NCI-H446 (cell line): ENCODE data around the gene SLC39A9.
A peak's percentile ranks its signal among the peaks of the same experiment; 100 is the strongest.
"Not testable (repeated sequence)": the region's sequence is repeated elsewhere in the genome, so short reads cannot be mapped to it uniquely, and the experiment has no call there.

Experiments
- DNase-seq, 2 experiments: peaks; one replicate each; lab custom pipeline; 2025; lab: John Stamatoyannopoulos, UW

The SLC39A9 gene

DNA sequence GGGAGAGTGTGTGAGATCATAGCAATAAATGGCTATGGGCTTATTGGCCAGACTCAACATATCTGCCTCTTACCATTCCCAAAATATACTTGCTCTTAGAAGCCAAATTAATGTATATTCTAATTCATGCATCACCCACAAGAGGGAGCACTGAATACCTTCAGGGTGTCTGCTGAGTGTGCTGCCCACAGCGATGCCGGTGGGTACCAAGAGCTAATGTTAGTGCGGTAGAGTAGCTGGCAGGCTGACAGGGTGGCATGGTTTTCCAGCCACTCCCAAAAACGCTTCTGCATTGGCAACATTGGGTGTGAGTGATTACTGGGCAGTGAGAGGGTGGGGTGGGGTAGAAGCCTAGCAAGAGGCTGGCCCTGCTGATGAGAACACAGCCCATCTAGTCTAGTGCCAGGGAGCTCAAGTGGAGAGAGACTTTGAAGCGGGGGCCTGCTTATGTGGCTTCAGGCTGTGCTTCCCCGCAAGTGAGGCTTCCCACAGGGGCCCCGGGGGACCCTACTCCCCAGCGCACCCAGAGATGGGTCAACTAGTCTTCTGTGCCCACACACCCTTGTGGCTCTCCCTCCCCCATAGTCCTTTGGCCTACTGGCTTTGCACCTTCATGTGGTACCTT lies 76.8 kb downstream of the SLC39A9 start:
- peak; percentile 15 to 65 for DNase-seq

DNA sequence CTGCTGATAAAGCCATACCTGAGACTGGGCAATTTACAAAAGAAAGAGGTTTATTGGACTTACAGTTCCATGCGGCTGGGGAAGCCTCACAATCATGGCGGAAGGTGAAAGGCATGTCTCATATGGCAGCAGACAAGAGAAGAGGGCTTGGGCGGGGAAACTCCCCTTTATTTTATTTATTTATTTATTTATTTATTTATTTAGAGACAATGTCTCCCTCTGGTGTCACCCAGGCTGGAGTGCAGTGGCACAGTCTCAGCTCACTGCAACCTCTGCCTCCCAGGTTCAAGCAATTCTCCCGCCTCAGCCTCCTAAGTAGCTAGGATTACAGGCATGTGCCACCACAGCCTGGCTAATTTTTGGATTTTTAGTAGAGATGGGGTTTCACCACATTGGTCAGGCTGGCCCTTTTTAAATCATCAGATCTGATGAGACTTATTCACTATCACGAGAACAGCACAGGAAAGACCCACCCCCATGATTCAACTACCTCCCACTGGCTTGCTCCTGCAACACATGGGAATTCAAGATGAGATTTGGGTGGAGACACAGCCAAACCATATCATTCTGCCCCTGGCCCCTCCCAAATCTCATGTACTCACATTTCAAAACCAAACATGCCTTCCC lies 78.4 kb downstream of the SLC39A9 start:
- DNase-seq = not testable (repeated sequence)

- DNase-seq = not testable (repeated sequence)
These were observed 79.6 kb downstream of the SLC39A9 start for GRCh38 chr14:69478055-69478454.

- DNase-seq = no peak
These were observed 81.2 kb downstream of the SLC39A9 start for GRCh38 chr14:69479696-69480095.

- DNase-seq = no peak
These were observed 81.6 kb downstream of the SLC39A9 start for GRCh38 chr14:69480136-69480535.

DNA sequence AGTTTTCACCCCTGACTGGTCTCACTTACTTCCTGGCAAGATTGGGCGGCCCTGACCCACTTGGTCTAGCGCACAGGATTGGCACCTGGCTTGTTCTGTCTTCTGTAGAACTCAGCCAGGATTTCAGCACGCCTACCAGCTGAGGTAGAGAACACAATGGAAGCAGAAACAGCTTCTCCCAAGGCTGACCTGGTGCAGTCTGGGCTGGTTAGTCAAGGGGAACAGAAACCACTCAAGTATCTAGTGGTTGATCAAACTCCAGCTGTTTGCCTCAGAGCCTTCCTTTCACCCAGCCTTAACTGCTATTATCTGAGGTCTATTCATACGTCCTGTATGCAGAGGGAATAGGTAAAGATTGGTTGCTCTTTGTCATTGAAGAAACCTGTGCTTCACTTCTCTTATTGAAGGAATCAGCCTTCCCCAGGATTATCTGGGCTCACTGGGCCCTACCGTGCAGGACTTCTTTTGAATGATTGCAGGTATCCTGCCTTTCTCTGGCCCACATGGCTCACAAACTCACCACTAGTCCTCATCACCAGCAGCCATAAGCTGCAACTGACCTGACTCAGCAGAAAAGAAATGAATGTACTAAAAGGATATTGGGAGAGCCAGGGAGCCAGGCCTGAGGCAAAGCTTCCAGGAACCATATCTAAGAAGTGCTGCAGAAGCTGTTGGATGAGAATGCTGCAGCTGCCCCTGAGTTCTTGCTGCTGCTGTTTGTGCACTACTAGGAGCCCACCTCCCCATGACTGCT lies 83.5 kb downstream of the SLC39A9 start:
- DNase-seq = no peak

GRCh38 chr14:69483765-69484443 lies 85.4 kb downstream of the SLC39A9 start:
- peak; percentile 1 to 13 for DNase-seq

GRCh38 chr14:69484444-69485314 lies 86.2 kb downstream of the SLC39A9 start, which contains the start of gene PLEKHD1:
Gene PLEKHD1 (plus strand): TSS chr14:69484728. CDS start chr14:69484966, 238 bp downstream.
- DNase-seq = no peak

- DNase-seq = no peak
These were observed 86.8 kb downstream of the SLC39A9 start for GRCh38 chr14:69485315-69485660.

- DNase-seq = no peak
These were observed 87.2 kb downstream of the SLC39A9 start for GRCh38 chr14:69485701-69486100.

- no peak for DNase-seq
These were observed 88.7 kb downstream of the SLC39A9 start for GRCh38 chr14:69487226-69487625.

- no peak for DNase-seq
These were observed 89.3 kb downstream of the SLC39A9 start for GRCh38 chr14:69487771-69488170.

DNA sequence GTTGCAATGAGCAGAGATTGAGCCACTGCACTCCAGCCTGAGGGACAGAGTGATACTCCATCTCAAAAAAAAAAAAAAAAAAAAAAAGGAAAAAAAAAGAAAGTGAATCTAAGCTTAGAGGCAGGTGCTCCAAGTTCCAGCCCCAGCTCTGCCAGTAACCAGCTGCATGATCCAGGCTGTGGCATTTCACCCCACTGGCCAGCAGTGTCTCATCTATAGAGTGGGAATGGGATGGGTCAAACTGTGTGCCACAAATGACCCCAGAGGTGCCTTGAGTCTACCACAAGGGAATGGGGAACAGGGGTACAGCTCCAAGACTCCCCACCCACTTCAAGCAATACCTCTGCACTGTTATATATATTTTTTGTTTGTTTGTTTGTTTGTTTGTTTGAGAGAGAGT lies 91.0 kb downstream of the SLC39A9 start:
- DNase-seq = no peak

- no peak for DNase-seq
These were observed 91.9 kb downstream of the SLC39A9 start for GRCh38 chr14:69490219-69490918.

DNA sequence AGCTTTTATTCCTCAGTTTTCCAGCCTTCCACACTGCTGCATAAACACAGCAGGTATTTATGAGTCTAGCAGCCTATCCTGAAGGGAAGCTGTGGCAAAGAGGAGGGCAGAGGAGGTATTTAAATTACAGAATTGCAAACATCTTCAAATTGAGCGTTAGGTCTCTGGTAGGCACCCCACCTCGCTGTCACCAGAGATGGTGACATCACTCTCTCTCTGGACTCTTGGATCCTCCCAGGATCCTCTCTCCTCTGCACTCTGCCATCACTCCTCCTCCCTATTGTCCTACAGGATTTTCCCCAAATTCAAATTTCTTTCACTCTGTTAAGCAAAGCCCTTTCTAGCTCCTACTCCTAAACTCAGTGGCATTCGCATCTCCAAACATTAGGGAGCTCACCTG lies 92.7 kb downstream of the SLC39A9 start:
- DNase-seq = no peak

DNA sequence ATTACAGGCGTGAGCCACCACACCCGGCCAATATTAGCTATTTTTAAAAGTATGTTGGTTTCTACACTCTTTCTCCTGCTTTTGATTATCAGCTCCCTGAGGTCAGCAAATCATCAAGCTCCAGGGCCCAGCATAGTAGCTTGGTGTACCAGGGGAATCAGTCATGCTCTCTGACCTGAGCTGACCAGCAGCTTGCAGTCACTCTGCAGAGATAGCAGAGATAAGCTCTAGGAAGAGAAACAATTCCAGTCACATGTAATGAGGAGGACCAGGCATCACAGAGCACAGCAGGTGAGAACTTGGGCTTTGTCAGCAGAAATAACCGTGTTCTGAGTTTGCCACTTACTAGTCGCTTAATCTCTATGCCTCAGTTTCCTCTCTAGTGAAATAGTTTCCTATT lies 94.5 kb downstream of the SLC39A9 start:
- no peak for DNase-seq

- peak; percentile 0 to 34 for DNase-seq
These were observed 95.3 kb downstream of the SLC39A9 start for GRCh38 chr14:69493791-69494190.

DNA sequence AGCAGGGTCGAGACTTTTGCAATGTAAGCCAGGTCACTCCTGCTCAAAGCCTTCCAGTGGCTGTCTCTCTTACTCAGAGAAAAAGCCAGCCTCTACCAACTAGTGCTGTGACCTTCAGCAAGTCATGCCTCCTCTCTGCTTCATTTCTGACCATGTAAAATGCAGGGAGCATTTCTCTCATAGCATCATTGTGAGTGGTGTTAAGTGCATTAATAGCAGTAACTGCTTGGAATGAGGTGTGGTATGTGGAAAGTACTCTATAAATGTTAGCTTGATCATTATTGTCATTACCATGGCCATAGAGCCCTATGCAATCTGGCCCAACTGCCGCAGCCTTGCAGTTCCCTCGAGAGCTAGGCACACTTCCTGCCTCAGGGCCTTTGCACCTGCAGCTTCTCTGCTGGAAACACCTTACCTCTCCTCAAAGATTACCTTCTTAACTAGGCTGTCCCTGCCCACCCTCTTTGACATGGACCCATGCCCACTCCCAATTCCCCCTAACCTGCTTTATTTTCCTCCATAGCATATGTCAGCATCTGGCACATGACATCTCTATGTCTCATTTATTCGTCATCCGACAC lies 96.9 kb downstream of the SLC39A9 start:
- DNase-seq = no peak

GRCh38 chr14:69497866-69498265 lies 99.4 kb downstream of the SLC39A9 start:
- DNase-seq = not testable (repeated sequence)

GRCh38 chr14:69498286-69498685 lies 99.8 kb downstream of the SLC39A9 start:
- DNase-seq = not testable (repeated sequence)

DNA sequence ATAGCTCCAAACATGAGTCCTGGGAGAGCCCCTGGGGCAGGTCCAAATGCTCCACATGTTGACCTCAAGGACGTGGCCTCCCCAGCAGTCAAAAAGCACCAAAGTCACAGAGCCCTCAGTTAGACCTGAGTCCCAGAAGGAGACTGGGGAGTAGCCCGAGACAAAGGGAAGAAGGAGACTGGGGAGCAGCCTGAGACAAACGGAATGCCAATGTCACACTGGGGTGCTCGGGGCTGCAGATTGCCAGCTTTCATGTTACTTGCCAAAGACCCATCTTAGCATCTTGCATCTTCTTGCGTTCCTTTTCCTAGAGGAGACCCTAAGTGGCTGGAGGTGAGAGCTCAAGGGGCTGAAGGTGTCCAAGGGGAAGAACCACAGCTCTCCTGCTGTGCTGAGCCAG lies 100.9 kb downstream of the SLC39A9 start:
- DNase-seq = no peak
